ENCODE results near the gene EEIG1.

The EEIG1 gene

DNA sequence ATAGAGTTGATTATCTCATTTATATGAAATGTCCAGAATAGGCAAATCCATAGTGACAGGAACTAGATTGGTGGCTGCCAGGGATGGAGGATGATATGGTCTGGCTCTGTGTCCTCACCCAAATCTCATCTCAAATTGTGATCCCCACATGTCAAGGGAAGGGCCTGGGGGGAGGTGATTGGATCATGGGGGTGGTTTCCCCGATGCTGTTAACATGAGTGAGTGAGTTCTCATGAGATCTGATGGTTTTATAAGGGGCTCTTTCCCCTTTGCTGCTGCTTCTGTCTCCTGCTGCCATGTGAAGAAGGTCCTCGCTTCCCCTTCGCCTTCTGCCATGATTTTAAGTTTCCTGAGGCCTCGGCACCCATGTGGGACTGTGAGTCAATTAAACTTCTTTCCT lies 21.4 kb downstream of the EEIG1 start:
- DNase-seq, result no peak

DNA sequence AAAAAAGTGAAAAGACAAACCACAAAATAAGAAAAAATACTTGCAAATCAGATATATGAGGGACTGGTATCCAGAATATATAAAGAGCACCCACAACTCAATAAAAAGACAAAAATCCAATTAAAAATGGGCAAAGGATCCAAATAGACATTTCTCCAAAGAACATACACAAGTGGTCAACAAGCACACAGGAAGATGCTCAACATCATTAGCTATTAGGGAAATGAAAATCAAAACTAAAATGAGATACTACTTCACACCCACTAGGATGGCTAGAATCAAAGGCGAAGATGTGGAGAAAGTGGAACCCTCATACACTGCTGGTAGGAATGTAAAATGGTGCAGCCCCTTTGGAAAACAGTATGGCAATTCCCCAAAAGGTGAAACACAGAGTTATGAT lies 22.1 kb downstream of the EEIG1 start:
- DNase-seq, result no peak

DNA sequence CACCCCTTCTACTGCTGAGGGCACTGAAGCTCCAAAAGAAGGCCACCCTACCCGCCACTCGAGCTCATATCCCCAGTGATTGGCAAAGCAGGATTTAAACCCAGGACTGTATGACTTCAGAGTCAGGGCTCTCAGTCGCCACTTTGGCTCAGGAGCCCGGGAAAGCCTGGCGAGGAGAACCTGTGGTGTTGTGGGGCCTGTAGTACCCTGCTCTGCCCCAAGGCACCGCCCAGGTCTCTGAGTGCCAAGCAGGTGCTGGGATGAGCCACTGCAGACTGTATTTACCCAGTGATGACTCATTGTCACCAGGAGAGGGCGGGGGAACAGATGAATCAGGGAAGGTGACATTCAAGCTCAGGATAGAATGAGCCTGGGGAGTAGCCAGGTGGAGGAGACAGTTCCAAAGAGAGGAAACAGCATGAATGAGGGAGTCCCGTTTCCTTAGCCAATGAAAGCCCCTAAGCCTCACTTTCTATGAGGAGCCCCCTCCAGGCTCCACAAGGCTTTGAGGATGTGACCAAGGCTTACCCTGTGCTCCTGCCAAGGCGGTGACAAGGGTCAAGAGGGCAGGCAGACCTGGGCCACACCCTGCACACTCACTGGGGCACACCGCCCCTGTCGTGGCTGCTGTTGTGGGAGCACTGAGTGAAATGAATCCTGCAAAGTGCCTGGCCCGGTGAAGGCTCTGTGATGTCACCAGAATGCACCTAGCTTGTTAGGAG lies 25.3 kb downstream of the EEIG1 start:
- no peak for DNase-seq

- DNase-seq, result no peak
These were observed 25.9 kb downstream of the EEIG1 start for GRCh38 chr9:127954831-127955293.

DNA sequence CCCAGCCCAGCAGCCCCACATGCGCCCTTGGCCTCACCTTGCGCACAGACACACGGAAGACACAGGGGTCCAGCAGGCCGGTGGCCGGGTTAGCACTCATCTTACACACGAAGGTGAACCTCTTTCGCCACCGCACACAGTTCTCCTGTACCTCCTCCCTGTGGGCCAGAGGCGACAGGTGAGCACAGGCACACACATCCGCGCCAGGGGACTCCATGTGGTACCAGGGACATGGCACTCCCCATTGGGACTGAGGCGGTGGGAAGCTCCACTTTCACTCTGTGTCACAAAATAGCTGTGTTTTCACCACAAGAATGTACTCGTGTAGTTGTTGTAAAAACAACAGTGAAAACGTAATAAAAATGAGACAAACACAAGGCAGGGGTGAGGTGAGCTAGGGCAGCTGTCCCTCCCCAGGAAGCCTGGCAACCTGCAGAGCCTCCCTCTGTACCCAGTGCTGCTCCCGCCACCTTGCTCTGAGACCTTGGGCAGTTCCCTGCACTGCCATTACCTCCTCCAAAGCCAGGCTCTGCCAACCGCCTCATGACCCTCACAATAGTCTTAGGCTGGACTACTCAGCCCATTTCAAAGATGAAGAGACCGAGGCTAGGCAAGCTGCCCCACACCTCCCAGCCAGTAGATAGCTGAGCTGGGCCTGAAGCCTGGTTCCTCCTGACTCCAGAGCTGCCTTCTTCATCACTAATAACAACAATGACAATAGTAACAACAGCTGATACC lies 26.9 kb downstream of the EEIG1 start:
- no peak for DNase-seq

GRCh38 chr9:127953154-127953553 lies 27.6 kb downstream of the EEIG1 start:
- DNase-seq, result no peak

DNA sequence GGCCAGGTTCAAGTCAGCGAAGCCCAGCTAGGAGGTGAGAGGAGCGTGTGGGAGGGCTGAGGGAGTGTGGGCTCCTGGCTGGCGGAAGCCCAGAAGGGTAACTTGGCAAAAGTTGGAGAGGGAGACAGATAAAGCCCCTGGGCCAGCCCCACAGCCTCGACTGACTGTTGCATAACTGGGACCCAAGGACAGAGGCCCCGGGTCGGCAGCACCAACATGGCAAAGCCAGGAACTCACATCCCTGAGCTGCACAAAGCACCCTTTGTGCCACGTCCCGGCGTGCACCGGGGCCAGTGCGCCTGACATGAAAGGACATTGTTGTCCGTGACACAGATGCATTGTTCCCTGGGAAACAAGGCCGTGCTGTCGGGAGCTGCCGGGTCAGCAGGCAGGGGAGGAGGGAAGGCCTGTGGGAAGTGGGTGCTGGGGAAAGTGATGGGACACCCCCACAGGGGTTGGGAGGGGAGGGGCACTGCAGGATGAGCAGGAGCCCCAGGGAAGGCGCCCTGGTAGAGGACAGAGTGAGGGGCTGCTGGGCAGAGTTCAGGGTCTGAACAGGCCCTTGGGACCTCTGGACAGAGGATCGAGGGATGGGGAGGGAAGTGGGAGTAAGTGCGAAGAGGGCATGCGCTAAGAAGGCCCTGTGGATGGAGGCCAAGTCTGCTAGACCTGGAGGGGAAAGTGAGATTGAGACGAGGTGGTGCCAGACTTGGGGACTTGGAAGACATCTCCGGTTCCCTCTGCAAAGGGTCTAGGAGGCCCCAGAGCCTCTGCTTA lies 30.1 kb downstream of the EEIG1 start:
- no peak for DNase-seq

GRCh38 chr9:127949827-127950512 lies 30.8 kb downstream of the EEIG1 start:
- no peak for DNase-seq

- no peak for DNase-seq
These were observed 32.7 kb downstream of the EEIG1 start for GRCh38 chr9:127947841-127948710.

DNA sequence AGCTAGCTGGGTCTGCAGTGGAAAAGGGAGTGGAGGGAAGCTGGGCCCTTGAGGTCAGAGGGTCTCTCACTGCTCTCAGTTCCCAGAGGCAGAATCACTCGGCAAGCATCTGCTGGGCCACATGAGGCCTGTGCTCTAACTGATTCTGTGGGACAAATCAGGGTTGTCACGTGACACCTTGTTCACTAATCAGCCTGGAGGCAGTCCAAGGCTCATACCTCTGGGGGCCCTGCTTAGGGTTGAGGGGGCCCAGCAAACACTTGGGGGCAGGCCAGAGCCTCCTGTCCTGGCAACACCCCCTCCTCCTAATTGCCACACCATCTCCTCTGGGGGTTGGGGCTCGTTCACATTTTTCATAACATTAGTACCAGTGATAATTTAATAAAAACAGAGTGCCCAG lies 34.1 kb downstream of the EEIG1 start:
- DNase-seq, result no peak

DNA sequence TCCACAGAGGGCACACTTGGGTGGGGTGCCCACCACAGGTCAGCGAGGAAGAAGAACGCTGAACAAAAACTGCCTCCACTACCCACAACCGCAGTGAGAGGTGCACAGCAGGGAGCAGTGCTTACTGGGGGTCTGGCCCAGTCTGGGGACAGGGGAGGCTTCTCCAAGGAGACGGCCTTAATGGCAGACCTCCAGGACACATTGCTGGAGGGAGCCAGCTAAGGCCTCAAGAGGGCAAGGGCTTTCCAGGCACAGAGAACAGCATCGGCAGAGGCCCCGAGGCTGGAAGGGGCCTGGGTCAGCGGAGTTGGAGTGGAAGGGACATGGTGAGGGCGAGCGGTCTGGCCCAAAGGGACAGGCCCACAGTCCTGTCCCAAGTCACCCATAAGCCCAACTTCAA lies 34.8 kb downstream of the EEIG1 start:
- no peak for DNase-seq

GRCh38 chr9:127945338-127945737 lies 35.5 kb downstream of the EEIG1 start:
- no peak for DNase-seq

DNA sequence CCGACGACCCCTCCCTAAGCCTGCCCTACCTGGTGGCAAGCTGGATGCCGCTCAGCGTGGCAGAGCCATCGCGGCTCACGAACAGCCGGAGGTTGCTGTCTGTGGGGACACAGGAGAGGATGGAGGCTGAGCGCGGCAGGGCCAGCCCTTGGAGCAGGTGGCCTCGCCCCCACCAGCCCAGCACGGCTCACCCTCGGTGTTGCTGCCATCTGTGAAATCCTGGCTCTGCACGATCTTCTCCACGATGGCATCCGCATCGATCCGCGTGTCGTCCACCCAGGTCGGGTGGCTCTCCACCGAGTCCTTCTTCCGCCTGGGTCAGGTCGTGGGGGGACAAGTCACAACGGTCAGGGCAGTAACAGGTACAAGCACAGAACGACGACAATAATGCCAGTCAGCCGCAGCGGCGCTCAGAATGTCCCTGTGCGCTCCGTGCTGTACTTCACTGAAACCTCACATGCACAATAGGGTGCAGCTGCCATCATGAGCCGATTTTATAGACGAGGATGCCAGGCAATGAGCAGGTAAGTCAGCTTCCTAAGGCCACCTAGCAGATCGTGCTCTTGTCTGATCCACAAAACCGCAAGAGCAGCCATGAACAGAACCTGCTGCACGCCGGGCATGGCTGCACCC lies 36.1 kb downstream of the EEIG1 start:
- no peak for DNase-seq

- DNase-seq, result peak; percentile 79
These were observed 37.1 kb downstream of the EEIG1 start for GRCh38 chr9:127943731-127944144.

GRCh38 chr9:127943011-127943662 lies 37.7 kb downstream of the EEIG1 start:
- DNase-seq, result no peak

GRCh38 chr9:127942216-127943010 lies 38.4 kb downstream of the EEIG1 start:
- no peak for DNase-seq

GRCh38 chr9:127941961-127942215 lies 38.9 kb downstream of the EEIG1 start:
- DNase-seq, result no peak

DNA sequence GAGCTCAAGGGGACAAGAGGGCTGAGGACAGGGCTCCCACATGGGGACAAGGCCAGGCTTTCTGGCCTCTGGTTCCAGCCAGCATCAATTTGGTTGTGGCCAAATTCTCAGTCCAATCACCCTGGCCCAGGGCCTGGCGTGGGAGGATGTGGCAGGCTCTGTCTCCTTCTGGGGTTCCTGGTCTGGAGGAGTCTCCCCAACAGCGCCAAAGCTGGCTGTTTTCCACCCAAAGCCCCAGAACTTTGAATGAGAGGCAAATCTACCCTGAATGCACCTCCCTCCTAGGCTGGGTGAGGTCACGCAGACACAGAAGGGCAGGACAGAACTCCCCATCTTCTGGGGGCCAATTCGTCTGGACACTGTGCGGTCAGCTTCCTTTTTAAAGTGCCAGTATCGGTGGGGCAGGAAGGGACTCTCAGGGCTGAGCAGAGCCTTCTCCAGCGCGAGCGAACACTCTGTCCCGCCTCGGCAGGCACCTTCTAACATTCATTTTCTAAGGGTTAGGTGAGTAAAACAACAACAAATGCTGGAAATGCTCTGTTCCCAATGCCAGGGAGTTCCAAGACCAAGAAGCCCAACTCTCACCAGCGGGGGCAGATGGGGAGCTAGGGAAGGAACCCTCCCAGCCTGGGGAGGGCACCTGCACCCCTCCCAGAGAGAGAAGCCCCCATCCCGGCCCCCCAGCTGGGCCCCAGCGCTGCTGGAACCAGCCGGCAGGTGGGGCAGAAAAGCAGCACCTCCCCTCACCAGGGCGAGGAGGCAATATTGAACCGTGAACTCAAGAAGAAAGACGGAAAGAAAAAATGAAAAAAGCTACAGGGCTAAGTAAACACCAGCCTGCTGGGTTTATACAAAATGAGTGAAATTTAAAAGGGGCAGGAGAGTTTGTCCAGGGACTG lies 39.5 kb downstream of the EEIG1 start:
- no peak for DNase-seq

- no peak for DNase-seq
These were observed 40.2 kb downstream of the EEIG1 start for GRCh38 chr9:127940593-127940992.

Data from right forelimb (tissue), 1 donor.